Peyer's patch (tissue), 4 donors: ENCODE measurements around the gene PYDC1.

Source experiments
- CTCF ChIP-seq, 6 experiments: fragments of 450-650 bp in 4 of 6; fragments of 200-600 bp in 2 of 6; sonication (generic) in 1 of 6; IDR thresholded peaks; one replicate each; pipeline ENCODE4 v1.5.1; 2017 to 2019; ENCODE audit warnings: antibody characterized with exemption in 6 of 6, mild to moderate bottlenecking in 3 of 6, moderate library complexity in 1 of 6
- POLR2A ChIP-seq, 2 donors: fragments of 450-650 bp; IDR thresholded peaks; one replicate each; pipeline ENCODE4 v1.5.1; 2017; ENCODE audit warnings: antibody characterized with exemption in 2 of 2, mild to moderate bottlenecking in 2 of 2, moderate library complexity in 2 of 2

GRCh38 chr16:31223044-31223443 is 6.1 kb upstream of the PYDC1 start:
- no peak for TF ChIP-seq CTCF (IDR thresholded peaks at IDR 0.05)
- TF ChIP-seq POLR2A (IDR thresholded peaks at IDR 0.05): no peak
